C4-2B (cell line): Measurements from ENCODE around the gene MXRA8.
A peak's percentile ranks its signal among the peaks of the same experiment; 100 is the strongest.

Experiments
- CTCF ChIP-seq: fragments of 450-650 bp; conservative IDR thresholded peaks from 2 replicates; pipeline ENCODE4 v1.5.1; 2017; ENCODE audit warnings: mild to moderate bottlenecking
- ZFX ChIP-seq: fragments of 450-650 bp; IDR thresholded peaks from 2 replicates; pipeline ENCODE4 v1.6.1; 2017

GRCh38 chr1:1324084-1324523, 34.3 kb downstream of the MXRA8 start:
- TF ChIP-seq CTCF (no peak), ZFX (peak; percentile 49; the same call in 1 of the 2 replicates)
